IPS-18c (cell line): ENCODE results near the gene HMCN1.

Experiments used
- H3K4me3 ChIP-seq: 2 replicates; pipeline ENCODE4 v1.7.0; 2013; ENCODE audit warnings: low read depth, mild to moderate bottlenecking, low read length, moderate library complexity; ENCODE audit not compliant: insufficient read depth
- H3K9me3 ChIP-seq: one replicate; pipeline ENCODE4 v1.6.1; 2013; ENCODE audit warnings: mild to moderate bottlenecking, low read length, moderate library complexity; ENCODE audit not compliant: control insufficient read depth, insufficient read depth

Gene HMCN1

DNA sequence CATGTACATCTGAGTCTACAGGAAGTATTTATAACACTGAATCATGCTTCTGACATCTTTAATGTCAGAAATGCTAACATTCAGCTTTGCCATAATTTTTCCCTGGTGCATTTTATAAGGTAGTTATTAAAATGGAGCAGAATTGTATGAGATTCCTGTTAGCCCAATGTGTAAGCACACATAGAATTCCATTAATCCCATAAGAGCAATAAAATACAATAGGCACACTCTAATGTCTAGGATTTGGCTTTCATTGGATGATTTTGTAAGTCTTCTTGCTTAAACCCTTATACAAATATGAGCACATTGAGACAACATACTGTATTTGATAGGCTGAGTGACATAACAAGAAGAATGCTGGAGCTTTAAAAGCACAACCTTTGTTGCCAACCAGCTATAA lies 256.4 kb downstream of the HMCN1 start:
- Histone ChIP-seq H3K4me3 (no peak overlapping the region), H3K9me3 (no peaks in the 10 kb centered on the region)

DNA sequence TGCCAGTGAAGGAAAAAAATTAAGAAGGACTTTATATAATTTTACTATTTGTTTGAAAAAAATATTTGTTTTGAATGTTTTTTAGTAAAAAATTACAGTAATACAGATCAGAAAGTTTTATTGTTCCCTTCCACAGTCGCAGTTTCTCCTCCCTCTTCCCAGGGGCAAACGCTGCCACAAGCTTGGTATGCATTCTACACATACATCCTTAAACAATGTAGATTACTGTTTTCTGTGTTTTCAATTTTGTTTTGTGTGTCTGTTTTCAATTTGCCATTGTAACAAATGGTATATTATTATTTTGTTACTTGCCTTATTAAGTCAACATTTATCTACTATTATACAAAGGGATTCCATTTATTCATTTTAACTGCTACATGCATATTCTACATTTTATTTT lies 257.1 kb downstream of the HMCN1 start:
- no peak overlapping the region for H3K4me3 ChIP-seq
- H3K9me3 ChIP-seq: no peaks in the 10 kb centered on the region

DNA sequence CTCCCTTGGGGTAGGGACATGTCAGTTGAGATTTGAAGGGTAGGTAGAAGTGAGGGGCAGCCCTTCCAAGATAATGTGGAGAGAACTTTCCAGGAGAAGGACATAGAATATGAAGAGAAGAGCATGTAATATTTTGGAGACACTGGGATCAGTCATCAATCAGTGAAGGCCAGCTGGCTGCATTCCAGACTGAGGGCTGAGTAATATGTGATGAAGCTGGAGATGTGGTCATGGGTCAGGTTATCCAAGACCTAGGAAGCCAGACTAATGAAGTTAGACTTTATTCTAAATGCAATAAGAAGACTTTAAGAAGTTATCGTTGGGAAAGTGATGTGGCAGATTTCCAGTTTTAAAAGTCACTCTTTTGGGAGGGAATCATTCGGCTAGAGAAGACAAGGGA lies 262.0 kb downstream of the HMCN1 start:
- H3K9me3 ChIP-seq: no peaks in the 10 kb centered on the region
- no peak overlapping the region for H3K4me3 ChIP-seq

DNA sequence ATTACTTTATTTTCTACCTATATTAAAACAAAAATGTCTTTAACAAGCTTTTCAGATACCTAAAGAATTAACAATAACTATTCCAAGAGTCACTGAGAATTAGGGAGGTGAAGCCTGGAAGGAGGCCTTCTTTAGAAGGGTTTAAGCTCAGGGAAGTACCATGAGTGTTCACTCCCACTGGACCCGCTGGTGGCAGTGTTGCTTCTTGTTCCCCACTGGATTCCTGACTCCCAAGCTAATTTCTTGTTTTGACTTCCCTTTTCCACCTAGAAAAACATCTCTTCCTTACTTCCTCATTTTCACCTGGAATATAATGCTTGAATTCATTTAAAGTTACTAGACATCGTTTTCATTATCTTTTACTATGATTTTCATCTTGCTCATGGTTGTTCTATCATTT lies 264.2 kb downstream of the HMCN1 start:
- H3K4me3 ChIP-seq: no peak overlapping the region
- no peaks in the 10 kb centered on the region for H3K9me3 ChIP-seq

DNA sequence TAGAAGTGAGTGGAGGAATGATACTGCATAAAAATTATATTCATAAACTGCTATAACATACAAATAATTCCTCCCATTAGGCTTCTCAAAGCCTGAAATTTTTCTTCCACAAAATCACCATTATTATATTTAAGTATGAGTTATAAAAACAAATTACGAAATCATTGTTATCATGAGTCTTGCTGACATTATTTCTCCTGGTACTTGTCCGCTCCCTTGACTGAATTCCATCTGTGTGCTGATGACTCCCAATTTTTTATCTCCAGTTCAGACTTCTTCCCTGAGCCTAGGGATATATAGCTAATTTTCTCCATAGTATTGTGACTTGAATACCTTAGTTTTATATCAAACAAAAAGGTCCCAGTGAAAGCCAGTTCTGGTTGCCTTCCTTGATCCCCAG lies 268.2 kb downstream of the HMCN1 start:
- H3K4me3 ChIP-seq: no peak overlapping the region

DNA sequence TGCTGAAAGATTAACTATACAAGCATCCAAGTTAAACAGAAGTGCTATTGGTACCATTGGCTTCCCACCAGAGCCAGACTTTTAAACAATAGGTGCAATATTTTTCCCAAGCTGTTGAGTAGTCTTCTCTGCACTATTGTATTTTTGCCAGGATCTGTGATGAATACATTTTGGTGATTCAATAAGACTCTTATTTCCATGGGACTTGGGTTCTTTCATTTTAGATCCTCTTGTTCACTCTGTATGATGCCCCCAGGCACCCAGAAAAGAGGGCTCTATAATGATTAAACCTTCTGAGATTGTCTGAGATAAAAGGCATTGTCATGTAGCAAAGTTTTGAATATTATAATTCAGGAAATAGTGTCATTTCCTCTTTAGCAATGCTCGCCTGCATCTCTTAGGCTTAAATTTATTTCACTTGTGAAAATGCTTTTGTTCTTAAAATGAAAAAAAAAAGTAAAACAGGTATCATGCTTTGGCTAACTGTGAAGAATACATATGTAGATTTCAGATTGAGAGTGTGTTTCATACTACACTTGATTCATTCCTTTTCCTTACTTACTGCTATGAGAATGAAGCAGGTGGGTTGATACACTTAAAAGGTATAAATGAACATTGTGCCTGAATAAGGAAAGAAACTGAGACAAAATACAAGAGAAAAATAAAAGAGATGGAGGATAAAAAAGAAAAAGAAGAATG lies 275.0 kb downstream of the HMCN1 start:
- H3K4me3 ChIP-seq: no peak overlapping the region
- no peaks in the 10 kb centered on the region for H3K9me3 ChIP-seq

More for the DNA sequence above, 268.2 kb downstream of the HMCN1 start:
- no peaks in the 10 kb centered on the region for H3K9me3 ChIP-seq

DNA sequence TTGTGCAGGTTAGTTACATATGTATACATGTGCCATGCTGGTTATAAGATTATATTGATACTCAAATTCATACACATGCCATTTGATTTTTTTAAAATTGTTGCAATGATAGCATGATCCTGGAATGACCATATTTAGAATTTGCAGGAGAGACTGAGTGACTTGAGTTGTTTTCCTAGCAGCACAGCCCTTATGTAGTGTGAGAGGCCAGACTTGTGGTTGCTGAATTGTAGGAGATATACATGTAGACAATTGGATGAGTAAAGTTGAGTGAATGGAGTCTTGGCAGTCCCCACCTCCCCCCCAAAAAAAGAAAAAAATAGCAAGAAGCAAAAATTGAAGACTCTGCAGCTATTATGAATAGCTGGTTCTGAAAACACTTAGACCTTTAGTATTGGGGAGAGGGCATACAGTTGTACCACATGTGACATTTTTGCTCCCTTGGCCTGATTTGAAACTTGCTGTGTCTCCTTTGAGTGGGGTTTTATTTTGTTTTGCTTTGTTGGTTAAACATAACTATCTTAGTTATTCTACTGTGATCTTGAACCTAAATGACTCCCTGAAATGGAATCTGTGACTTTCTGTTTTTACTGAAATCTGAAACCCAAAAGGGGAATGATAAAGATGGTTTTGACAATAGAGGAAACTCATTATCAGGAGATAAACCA lies 280.3 kb downstream of the HMCN1 start:
- Histone ChIP-seq H3K9me3 (no peaks in the 10 kb centered on the region), H3K4me3 (no peak overlapping the region)

DNA sequence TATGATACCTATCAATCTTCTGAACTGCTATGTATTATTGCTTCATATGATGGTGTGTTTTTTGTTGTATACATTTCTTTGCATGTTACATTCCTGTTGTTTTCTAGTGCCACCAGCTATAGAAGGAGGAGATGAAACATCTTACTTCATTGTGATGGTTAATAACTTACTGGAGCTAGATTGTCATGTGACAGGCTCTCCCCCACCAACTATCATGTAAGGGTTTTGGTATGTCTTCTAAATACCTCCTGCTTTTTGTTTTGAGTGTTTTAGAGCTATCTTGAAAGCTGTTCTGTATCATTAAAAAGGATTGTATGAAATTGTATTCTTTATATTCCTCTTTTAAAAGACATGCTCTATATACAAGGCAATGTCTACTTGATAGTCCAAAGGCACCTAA lies 282.7 kb downstream of the HMCN1 start:
- H3K9me3 ChIP-seq: no peaks in the 10 kb centered on the region
- no peak overlapping the region for H3K4me3 ChIP-seq

DNA sequence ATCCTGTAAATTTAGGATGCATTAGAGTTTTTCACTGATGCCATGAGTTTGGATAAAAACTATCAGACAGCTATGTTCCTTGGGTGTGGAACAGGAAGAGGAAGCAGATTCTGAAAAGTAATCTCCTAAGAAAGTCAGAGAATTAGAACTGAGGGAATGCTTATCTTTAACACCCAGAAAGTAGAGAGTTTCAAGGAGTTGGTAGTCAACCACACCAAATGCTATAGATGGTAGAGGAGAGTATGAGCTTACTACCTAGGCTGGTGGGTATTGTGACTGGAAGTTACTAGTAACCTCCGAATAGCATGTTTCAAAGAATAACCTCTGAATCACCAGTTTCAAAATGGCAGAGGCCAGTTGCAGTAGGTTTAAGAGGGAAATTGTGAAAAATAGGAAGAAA lies 288.0 kb downstream of the HMCN1 start:
- Histone ChIP-seq H3K9me3 (no peaks in the 10 kb centered on the region), H3K4me3 (no peak overlapping the region)

DNA sequence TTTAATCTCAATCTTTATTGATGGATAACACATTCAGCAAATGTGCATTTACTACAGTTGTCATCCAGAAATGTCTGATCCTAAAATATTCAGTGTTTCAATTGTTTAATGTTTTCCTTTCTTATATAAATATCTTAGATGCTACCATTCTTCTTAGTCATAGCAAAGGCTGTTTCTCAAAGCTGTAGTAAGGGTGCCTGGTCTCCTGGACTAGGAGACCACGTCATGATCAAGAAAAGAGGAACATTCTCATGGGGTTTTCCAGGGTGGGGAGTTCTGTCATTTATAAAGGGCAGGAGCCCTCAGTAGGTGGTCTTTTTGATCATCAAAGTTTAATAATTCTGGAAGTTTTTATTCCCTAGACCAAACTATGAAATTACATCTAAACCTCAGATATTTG lies 292.8 kb downstream of the HMCN1 start:
- Histone ChIP-seq H3K9me3 (no peaks in the 10 kb centered on the region), H3K4me3 (no peak overlapping the region)

DNA sequence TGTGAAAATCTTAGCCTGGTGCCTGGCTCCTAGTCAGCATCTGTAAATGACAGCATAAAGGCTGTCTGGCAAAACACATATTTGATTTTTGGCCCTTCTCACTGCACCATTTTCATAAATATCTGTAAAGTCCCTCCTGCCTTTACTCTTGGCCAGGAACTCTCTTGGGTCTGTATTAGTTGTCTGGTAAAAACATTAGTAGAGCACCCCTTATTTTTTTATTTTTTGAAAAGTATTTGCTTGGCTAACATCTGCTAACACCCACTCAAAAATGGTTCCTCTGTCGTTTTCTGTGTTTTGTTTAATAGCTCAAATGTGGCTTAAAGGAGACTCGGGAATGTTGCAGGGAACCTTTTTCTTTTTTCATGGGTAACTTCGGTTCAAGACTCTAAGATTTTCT lies 293.4 kb downstream of the HMCN1 start:
- no peaks in the 10 kb centered on the region for H3K9me3 ChIP-seq
- H3K4me3 ChIP-seq: no peak overlapping the region

DNA sequence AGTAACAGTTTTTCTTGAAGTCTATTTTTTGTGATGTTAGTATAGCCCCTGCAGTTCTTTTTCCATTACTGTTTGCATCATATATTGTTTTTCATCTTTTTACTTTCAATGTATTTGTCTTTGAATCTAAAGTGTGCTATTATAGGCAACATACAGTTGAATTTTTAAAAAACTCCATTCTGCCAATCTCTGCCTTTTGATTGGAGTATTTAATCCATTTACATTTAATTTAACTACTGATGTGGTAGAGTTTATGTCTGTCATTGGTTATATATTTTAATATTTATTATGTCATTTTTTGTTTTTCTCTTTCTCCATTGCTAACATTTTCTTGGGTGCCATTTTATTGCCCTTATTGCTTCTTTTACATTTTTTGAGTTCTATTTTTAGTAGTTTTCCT lies 296.3 kb downstream of the HMCN1 start:
- H3K4me3 ChIP-seq: no peak overlapping the region

DNA sequence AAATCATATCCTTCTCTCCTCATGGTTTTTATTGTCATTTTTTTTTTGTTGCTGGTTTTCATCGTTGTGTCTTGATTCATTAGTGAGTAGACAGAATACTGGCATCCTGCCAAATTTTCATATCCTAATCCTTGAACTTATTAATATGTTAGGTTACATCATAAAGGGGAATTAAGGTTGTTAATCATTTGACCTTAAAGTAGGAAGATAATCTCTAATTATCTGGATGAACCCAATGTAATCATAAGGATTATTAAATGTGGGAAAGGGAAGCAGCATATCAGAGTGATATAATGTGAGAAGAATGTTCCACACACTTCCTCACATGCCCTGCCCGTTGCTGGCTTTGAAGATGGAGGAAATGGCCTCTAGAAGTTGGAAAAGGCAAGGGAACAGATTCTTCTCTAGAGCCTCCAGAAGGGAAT lies 299.7 kb downstream of the HMCN1 start:
- H3K4me3 ChIP-seq: no peak overlapping the region
- no peaks in the 10 kb centered on the region for H3K9me3 ChIP-seq

More for the DNA sequence above, 296.3 kb downstream of the HMCN1 start:
- no peaks in the 10 kb centered on the region for H3K9me3 ChIP-seq

DNA sequence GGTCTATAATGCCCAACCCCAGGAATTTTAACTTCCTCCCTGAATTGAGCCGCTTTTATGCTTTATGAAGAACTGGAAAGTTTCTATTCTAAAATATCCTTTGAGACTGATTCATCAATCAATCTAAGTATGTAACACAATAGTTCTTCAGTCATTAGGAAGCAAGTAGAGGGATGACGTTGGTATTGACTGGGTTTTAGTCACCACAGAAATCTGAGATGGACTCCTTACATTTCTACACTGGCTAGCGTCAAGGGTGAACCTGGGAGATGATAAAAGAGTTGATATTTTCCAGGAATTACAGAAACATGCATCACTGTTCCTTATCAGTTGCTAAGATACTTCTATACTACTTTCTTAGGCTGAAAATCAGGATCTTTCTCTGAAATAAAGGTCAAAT lies 308.0 kb downstream of the HMCN1 start:
- Histone ChIP-seq H3K4me3 (no peak overlapping the region), H3K9me3 (no peaks in the 10 kb centered on the region)

DNA sequence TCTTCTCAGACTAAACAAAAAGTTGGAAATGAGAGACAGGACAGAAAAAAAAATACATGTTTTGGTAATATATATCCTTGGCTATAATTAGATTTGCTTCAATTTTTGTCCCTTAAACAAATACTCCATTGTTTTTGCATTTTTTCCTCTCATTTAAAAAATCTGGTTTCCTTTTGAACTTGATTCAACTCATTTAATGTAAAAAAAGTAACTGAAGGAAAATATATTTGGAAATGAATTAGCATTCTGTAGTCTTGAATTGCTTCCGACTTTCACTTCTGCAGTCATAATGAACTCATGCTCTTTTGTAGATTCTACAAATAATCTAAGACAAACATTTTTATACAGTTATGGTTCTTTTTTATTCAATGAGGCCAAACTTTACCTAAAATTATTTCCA lies 309.1 kb downstream of the HMCN1 start:
- Histone ChIP-seq H3K4me3 (no peak overlapping the region), H3K9me3 (no peaks in the 10 kb centered on the region)

DNA sequence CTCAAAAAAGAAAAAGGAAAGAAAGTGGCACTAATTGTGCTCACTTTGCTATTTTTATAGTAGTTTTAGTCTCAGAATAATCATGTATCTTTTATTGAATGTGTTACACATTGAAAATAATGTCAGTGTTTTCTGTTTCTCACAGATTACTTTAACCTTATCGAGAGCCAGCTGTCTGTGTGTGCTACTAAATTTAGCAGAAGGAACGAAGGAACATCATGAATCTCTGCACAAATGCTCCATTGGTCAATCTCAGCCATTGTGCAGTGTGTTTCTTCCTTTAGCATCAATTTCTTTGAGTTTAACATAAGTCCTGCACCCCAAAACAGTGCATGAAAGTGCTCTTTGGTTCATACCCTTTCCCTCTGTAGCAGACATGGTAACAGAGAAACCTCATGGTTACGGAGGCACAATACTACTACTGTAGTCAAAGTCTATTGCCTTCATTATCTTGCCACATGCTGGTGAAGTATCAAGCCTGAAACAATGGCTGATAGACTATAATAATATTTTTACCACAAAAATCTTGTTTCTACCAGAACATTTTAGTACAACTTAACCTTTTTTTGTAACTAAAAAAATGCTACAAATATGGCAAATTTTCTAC lies 310.0 kb downstream of the HMCN1 start:
- no peak overlapping the region for H3K4me3 ChIP-seq
- no peaks in the 10 kb centered on the region for H3K9me3 ChIP-seq

DNA sequence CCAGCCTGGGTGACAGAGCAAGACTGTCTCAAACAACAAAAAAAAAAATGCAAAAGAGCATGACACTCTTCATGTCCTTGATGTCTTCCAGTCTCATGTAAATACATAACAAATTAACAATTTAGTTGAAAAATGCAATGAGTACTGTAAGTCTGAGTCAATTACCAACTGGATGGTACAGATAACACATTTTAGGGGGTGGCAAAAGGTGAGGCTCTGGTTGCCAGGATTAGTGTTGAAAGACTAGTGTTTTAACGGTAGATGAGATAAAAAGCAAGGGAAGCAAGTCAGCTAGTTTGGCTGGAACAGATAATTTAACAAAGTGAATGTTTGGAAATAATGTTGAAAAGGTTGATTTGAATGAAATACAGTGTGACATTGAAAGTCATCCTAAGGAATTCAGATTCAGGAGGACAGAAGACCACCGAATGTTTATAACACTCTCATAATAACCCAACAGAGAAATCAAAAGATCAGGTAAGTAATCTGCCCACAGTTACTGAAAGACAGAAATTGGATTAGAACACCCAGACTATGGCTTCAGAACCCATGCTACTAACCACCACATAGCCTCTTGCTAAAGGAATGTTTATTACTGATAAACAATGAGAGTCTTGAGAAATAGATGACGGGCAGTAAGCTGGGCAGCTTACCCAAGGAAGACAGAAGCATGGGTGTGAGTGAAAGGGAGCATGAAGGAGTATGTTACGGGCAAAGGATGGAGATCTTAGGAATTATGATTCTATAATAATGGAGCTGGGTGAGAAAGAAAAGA lies 312.4 kb downstream of the HMCN1 start:
- H3K4me3 ChIP-seq: no peak overlapping the region
- H3K9me3 ChIP-seq: no peaks in the 10 kb centered on the region

DNA sequence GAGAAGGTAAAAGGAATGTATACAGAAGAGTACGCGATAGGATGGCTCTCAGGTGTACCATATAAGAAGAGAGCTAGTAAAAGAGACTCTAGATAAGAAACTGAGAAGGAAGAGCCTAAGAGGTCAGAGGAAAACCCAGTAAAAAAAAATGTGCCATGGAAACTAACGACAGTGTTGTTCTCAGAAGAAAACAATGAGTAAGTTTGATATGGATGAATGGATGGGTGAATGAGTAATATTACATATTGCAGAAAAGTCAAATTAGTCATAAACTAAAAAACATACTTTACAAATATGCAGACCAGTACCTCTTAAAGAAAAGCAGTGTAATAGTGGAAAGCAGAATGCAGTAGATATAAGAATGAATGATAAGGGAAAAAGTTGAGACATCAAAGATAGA lies 316.2 kb downstream of the HMCN1 start:
- no peaks in the 10 kb centered on the region for H3K9me3 ChIP-seq
- H3K4me3 ChIP-seq: no peak overlapping the region
